Stimulated activated CD4-positive, alpha-beta T cell treated with anti-CD3 and anti-CD28 coated beads, Interleukin-4, amount 100 ng/mL, for 24 hours (primary cell): ENCODE data around the gene IPP.
"Not testable (repeated sequence)": the region's sequence is repeated elsewhere in the genome, so short reads cannot be mapped to it uniquely, and the experiment has no call there.

ENCODE experiments used
- DNase-seq: peaks from one replicate; pipeline ENCODE4 v3.0.0-alpha.2; 2020

IPP gene

GRCh38 chr1:45750298-45751038, at the start of gene IPP:
TSS of gene IPP (minus strand) at chr1:45750653. CDS start at chr1:45746411, 4,242 bp downstream.
- peak; percentile 95 for DNase-seq

GRCh38 chr1:45796946-45797345, 46.5 kb upstream of the IPP start:
- no peak for DNase-seq

GRCh38 chr1:45796381-45796780, 45.9 kb upstream of the IPP start:
- DNase-seq, result no peak

GRCh38 chr1:45793942-45794604, 43.6 kb upstream of the IPP start:
- DNase-seq, result no peak

GRCh38 chr1:45792744-45793143, 42.3 kb upstream of the IPP start:
- DNase-seq, result no peak

GRCh38 chr1:45789601-45790000, 39.1 kb upstream of the IPP start:
- no peak for DNase-seq

GRCh38 chr1:45787905-45788304, 37.5 kb upstream of the IPP start:
- no peak for DNase-seq

- peak; percentile 17 for DNase-seq
Measured at GRCh38 chr1:45785583-45785982, 35.1 kb upstream of the IPP start.

GRCh38 chr1:45775794-45776193, 25.3 kb upstream of the IPP start:
- no peak for DNase-seq

- DNase-seq, result no peak
Measured at GRCh38 chr1:45772971-45773370, 22.5 kb upstream of the IPP start.

- DNase-seq, result no peak
Measured at GRCh38 chr1:45769261-45769932, 18.9 kb upstream of the IPP start.

GRCh38 chr1:45767035-45767434, 16.6 kb upstream of the IPP start:
- no peak for DNase-seq

GRCh38 chr1:45765999-45766792, 15.7 kb upstream of the IPP start:
- DNase-seq, result no peak

- no peak for DNase-seq
Measured at GRCh38 chr1:45762291-45762690, 11.8 kb upstream of the IPP start.

- DNase-seq, result no peak
Measured at GRCh38 chr1:45755697-45756096, 5.2 kb upstream of the IPP start.

- no peak for DNase-seq
Measured at GRCh38 chr1:45753248-45754037, 3.0 kb upstream of the IPP start.

- no peak for DNase-seq
Measured at GRCh38 chr1:45752441-45753052, 2.1 kb upstream of the IPP start.

GRCh38 chr1:45752014-45752413, 1.6 kb upstream of the IPP start:
- DNase-seq, result no peak

- not testable (repeated sequence) for DNase-seq
Measured at GRCh38 chr1:45751039-45751838, 786 bp upstream of the IPP start.

- no peak for DNase-seq
Measured at GRCh38 chr1:45746922-45747321, 3.5 kb downstream of the IPP start.

GRCh38 chr1:45739641-45740156, 10.8 kb downstream of the IPP start:
- DNase-seq, result not testable (repeated sequence)
